ENCODE measurements around the gene MALRD1.
"Not testable (repeated sequence)": the region's sequence is repeated elsewhere in the genome, so short reads cannot be mapped to it uniquely, and the experiment has no call there.

The MALRD1 gene

GRCh38 chr10:19498393-19499290, 450.0 kb downstream of the MALRD1 start:
- no peak for DNase-seq

DNA sequence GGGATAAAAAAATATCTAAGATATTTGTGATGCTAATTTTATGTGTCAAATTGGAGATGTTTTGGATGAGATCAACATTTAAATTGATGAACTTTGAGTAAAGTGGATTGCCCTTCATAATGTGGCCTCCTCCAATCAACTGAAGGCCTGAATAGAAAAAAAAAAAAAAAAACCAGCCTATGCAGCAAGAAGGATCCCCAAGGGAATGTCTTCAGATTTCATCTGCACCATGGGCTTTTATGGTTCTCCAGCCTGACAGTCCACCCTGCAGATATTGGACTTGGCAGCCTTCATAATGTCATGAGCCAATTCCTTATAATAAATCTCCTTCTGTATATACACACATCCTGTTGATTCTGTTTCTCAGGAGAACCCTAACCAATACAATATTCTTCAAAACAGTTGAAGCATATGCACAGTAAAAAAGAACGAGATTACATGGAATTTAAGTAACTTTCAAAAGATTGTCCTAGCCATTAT, 450.7 kb downstream of the MALRD1 start:
- DNase-seq: no peak

GRCh38 chr10:19500959-19501358, 452.4 kb downstream of the MALRD1 start:
- DNase-seq: no peak

- DNase-seq: no peak
These were observed 457.0 kb downstream of the MALRD1 start for GRCh38 chr10:19505320-19506312.

GRCh38 chr10:19510005-19510732, 461.6 kb downstream of the MALRD1 start:
- not testable (repeated sequence) for DNase-seq

GRCh38 chr10:19518109-19518508, 469.5 kb downstream of the MALRD1 start:
- no peak for DNase-seq

DNA sequence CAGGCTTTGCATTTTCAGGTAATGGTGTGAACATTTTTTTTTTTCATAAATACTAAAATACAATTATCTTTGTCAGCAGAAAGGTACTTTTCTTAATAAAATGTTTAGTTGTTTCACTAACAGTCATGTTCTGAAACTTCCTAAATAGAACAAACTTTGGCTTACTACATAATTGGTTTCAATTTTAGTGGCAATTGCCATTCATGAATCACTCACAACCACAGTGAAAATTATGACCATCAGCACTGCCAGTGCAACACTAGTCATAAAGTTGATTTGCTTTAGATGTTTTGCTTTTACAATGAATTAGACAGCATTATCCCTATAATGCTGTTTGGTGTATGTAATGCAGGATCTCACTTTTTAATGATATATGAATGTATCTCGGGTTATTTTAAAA, 470.0 kb downstream of the MALRD1 start:
- DNase-seq: no peak

GRCh38 chr10:19531324-19531723, 482.7 kb downstream of the MALRD1 start:
- no peak for DNase-seq

DNA sequence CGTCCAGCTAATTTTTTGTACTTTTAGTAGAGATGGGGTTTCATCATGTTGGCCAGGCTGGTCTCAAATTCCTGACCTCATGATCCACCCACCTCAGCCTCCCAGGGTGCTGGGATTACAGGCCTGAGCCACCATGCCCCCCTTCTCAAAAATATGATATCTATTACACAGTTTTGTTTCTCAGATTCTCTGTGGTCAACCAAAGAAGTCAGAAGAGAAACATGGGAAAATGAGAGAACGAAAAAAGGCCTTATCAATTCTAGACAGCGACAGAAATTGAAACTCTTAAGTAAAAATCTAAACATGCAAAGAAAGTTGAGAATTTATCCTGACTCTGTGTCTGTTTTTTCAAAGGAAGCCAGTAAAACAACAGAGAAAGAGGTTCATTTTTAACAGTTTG, 483.8 kb downstream of the MALRD1 start:
- no peak for DNase-seq

GRCh38 chr10:19541299-19541698, 492.7 kb downstream of the MALRD1 start:
- no peak for DNase-seq

GRCh38 chr10:19546224-19546623, 497.6 kb downstream of the MALRD1 start:
- no peak for DNase-seq

DNA sequence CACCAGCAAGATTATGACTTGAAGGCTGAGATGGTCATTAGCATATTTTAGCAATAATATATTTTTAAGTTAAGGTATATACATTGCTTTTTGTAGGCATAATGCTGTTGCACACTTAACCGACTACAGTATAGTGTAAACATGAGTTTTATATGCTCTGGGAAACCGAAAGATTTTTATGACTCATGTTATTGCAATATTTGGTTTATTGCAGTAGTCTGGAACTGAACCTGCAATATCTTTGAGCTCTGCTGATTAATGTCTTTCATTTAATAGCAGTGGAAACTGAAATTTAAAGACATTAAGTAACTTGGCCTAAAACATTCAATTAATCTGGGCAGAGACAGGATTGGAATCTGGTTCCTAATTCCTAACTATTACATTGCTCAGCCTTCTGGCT, 500.9 kb downstream of the MALRD1 start:
- DNase-seq: no peak

DNA sequence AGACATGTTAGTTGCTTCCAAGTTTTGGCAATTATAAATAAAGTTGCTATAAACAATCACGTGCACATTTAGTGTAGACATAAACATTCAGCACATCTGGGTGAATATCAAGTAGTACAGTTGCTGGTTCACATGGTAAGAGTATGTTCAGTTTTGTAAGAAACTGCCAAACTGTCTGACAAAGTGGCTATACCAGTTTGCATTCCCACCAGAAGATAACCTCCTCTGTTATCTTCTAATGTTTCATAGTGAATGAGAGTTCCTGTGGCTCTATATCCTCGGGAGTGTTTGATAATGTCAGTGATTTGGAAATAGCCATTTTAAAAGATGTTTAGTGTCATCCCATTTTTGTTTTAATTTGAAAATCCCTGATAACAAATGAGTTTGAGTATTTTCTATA, 508.1 kb downstream of the MALRD1 start:
- no peak for DNase-seq

- DNase-seq: no peak
These were observed 512.6 kb downstream of the MALRD1 start for GRCh38 chr10:19561181-19561580.

- no peak for DNase-seq
These were observed 515.0 kb downstream of the MALRD1 start for GRCh38 chr10:19563388-19564141.

GRCh38 chr10:19570120-19570519, 521.5 kb downstream of the MALRD1 start:
- no peak for DNase-seq

- DNase-seq: no peak
These were observed 522.4 kb downstream of the MALRD1 start for GRCh38 chr10:19570991-19571390.

GRCh38 chr10:19572056-19572455, 523.5 kb downstream of the MALRD1 start:
- no peak for DNase-seq

- no peak for DNase-seq
These were observed 528.0 kb downstream of the MALRD1 start for GRCh38 chr10:19576576-19576975.

- DNase-seq: no peak
These were observed 528.8 kb downstream of the MALRD1 start for GRCh38 chr10:19577381-19577780.

DNA sequence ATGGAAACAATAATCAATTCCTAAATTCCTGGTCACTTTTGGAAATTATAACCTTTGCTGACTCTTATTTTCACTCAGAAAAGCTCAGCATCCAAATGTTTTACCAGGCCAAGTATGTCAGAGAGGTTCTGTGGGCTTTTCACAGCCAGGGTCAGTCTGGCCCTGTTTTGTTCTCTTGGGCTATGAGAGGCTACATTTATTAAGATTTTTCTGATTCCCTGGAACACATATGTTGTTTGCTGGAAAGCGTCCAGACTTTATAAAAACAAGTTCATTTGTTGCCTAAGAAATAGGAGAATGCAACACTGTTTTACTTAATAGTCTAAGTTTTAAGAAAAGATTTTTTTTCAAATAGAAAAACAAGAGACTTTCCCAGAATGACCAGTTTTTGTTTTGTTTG, 529.2 kb downstream of the MALRD1 start:
- DNase-seq: no peak

- no peak for DNase-seq
These were observed 530.0 kb downstream of the MALRD1 start for GRCh38 chr10:19578571-19578970.

All from stimulated activated CD4-positive, alpha-beta T cell treated with anti-CD3 and anti-CD28 coated beads, Interleukin-4, amount 100 ng/mL, for 1 hour (primary cell).